Astrocyte of the cerebellum (primary cell): ENCODE measurements around the gene AXIN2.

Experiments
- DNase-seq: peaks from one replicate; pipeline ENCODE4 v3.0.0-alpha.2; 2011; ENCODE audit warnings: low read depth
- H3K4me3 ChIP-seq: 2 replicates; pipeline ENCODE4 v1.5.1; 2011; ENCODE audit warnings: mild to moderate bottlenecking, low read depth, low read length, moderate library complexity
- in situ Hi-C: cut with HindIII; loops from 2 replicates; pipeline ENCODE4 v1.10.0; 2017; ENCODE audit warnings: low sequenced_read_pairs
- TF ChIP-seq, protein P1 (sequence below): IDR thresholded peaks from 2 replicates; pipeline ENCODE4 v1.5.1; 2012; ENCODE audit warnings: low read length, low read depth, moderate library complexity, mild to moderate bottlenecking; ENCODE audit errors: missing control alignments

AXIN2 gene

DNA sequence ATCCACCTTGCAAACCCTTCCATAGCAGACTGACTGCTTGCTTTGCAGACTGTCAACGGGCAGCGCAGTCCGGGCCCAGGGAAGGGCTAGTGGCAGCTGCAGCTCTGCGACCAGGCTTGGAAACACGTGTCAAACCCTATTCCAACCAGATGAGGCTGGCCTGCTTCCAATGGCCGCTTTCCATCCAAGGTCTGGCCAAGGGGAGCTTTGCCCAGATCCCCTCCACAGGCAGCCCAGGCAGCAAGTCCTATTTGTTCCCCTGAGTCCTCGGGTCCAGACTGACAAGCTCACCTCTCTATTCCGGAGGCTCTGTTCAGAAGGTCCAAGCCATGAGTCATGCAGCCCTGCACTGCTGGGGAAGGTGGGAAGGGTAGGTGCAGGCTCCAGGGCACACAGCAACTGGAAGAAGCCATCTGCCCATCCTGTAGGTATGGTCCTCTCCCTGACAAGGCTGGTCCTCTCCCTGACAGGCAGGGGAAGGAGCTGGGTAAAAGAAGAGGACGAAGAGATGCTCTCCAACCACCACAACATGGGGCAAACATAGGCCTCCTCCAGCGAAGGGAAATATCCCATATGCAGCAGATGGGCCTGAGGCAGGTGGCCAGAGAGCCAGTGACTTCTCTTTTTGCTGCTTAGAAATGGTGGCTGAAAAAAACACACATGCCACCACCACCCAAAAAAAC lies 22.6 kb upstream of the AXIN2 start:
- in situ Hi-C loops: no loop called here
- TF ChIP-seq, protein P1, sequence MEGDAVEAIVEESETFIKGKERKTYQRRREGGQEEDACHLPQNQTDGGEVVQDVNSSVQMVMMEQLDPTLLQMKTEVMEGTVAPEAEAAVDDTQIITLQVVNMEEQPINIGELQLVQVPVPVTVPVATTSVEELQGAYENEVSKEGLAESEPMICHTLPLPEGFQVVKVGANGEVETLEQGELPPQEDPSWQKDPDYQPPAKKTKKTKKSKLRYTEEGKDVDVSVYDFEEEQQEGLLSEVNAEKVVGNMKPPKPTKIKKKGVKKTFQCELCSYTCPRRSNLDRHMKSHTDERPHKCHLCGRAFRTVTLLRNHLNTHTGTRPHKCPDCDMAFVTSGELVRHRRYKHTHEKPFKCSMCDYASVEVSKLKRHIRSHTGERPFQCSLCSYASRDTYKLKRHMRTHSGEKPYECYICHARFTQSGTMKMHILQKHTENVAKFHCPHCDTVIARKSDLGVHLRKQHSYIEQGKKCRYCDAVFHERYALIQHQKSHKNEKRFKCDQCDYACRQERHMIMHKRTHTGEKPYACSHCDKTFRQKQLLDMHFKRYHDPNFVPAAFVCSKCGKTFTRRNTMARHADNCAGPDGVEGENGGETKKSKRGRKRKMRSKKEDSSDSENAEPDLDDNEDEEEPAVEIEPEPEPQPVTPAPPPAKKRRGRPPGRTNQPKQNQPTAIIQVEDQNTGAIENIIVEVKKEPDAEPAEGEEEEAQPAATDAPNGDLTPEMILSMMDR: no peak
- no peak overlapping the region for H3K4me3 ChIP-seq
- no peak for DNase-seq

DNA sequence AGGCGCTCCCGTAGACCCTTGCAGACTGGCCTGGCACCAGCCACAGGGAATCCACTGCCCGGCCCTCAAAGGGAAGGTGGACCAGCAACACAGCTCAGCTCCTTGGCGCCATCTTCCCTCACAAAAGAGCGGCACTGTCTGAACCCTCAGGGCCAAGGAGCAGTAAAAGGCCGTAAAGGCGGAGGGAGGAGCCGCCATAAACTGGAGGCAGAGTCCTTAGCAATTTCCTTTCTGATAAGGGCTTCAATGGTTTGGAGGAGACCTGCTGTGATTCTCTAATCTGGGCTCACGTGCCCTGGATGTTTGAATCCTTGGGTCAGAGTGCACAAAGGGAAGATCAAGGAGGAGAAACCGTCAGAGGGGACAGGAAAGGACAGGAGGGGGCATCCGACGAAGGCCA lies 15.5 kb upstream of the AXIN2 start:
- in situ Hi-C loops: no loop called here
- DNase-seq: no peak
- H3K4me3 ChIP-seq: no peak overlapping the region
- TF ChIP-seq, protein P1: no peak

DNA sequence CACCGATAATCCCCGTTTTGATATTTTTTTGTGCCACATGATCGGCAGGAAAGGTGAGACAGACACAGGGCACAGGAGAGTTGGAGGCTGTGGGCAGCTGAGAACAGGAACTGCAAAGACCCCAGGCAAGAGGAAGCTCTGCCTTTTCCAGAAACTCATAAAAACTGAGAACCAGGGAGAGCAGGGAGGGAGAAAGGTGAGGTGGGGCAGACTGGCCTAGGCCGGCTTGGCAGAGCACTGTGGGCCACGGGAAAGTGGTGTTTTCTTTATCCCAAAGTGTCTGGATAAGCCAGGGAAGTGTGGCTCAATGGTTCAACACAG lies 11.8 kb upstream of the AXIN2 start:
- TF ChIP-seq, protein P1: no peak
- no peak for DNase-seq
- in situ Hi-C loops: no loop called here

DNA sequence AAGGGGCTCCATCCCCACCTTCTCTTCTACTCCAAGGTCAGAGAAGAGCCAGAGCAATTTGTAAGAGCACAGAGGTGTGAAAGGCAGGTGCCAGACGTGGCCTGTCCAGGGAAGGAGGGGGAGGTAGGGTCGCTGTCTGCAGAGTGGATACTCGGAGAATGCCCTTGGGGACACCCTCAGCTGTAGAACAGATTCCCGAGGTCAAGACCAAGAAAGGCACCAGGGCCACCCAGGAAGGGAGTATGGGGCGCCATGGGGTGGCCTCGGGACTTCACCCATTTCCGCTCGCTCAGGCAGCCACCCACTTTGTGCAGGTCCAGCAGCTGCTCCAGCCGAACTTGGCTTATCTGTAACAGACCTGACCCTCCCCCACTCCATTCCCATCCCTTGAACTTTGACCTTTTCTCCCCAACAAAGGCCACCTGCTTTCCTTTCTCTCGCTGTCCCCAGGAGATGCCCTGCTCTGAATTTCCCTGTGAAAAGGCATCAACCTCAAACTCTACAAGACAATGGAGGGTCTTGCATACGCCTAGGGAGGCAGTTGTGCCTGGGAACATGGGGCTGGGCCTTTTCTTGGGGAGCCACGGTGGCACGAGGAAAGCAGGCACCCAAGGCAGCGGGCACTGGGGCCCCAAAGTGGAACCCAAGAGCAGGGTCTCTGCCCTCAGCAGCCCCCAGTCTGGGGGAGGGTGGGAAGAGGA lies 11.3 kb upstream of the AXIN2 start:
- in situ Hi-C loops: no loop called here
- no peak for DNase-seq
- TF ChIP-seq, protein P1: no peak
- H3K4me3 ChIP-seq: no peak overlapping the region

More for the DNA sequence above, 11.8 kb upstream of the AXIN2 start:
- no peak overlapping the region for H3K4me3 ChIP-seq

DNA sequence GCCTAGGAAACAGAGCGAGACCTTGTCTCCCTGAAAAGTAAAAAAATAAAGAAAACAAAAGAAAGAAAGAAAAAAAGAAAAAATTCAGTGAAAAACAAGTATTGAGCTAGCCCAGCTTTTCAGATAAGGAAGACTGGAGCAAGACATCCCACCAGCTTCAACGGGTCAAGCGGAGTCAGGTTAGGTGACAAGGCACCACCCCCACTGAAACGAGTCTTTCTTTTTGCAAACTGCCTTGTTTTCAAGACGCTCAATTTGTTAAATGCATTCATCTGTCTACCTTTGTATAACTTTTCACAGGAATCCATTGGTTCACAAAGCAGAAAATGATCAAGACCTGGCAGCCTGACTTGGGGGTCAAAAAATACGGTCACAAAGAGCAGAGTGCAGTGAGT lies 10.7 kb upstream of the AXIN2 start:
- no peak for DNase-seq
- no peak overlapping the region for H3K4me3 ChIP-seq
- TF ChIP-seq, protein P1: no peak
- in situ Hi-C loops: no loop called here

DNA sequence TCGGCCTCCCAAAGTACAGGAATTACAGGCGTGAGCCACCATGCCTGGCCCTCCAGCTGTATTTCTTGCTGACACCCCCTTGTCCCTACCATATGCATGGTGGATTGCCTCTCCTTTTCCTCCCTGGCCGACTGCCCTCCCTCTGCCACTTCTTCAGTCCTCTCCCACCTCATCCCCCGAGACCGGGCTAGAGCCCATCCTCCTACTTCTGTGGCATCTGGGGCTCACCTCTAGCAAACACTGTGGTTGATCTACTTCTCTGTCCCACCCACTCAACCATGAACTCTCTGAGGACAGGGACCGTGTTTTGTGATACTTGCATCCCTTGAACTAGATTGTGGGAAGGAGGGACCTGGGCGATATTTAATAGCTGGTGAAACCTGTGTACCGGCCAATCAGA lies 7.5 kb upstream of the AXIN2 start:
- H3K4me3 ChIP-seq: no peak overlapping the region
- in situ Hi-C loops: no loop called here
- TF ChIP-seq, protein P1: no peak
- no peak for DNase-seq

DNA sequence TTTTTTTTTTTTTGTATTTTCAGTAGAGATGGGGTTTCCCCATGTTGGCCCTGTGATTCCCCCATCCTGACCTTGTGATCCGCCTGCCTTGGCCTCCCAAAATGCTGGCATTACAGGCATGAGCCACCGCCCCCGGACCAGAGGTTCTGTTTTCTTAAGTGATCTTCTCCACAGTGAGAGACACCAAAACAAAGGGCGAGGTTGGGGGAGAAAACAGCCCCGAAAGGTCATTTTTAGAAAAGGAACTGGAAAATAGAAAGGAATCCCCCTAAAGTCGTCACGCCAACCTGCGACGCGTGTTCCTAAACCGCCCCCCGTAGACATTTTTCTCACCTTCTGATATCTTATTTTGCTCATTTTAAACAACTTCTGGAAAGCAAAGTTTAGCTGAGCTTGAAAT lies 6.1 kb upstream of the AXIN2 start:
- DNase-seq: no peak
- TF ChIP-seq, protein P1: no peak
- in situ Hi-C loops: no loop called here
- no peak overlapping the region for H3K4me3 ChIP-seq
